CD4-positive, alpha-beta T cell treated with Interleukin-4 for 4 hours (primary cell): ENCODE results near the gene PRR33.
A peak's percentile ranks its signal among the peaks of the same experiment; 100 is the strongest.

Experiments used
- DNase-seq: peaks from one replicate; pipeline ENCODE4 v3.0.0-alpha.2; 2020

The PRR33 gene

GRCh38 chr11:1846453-1846932 is 45.2 kb downstream of the PRR33 start:
- DNase-seq, result no peak

- DNase-seq, result peak; percentile 52
Observed at GRCh38 chr11:1845561-1846452, 45.9 kb downstream of the PRR33 start.

GRCh38 chr11:1845095-1845429 is 46.6 kb downstream of the PRR33 start:
- no peak for DNase-seq

- peak; percentile 67 for DNase-seq
Observed at GRCh38 chr11:1844221-1845094, 47.2 kb downstream of the PRR33 start.

GRCh38 chr11:1843796-1844195 is 47.9 kb downstream of the PRR33 start:
- no peak for DNase-seq

GRCh38 chr11:1843098-1843473 is 48.6 kb downstream of the PRR33 start:
- no peak for DNase-seq

GRCh38 chr11:1842149-1843097 is 49.3 kb downstream of the PRR33 start:
- DNase-seq, result no peak

GRCh38 chr11:1841511-1842148 is 50.1 kb downstream of the PRR33 start:
- DNase-seq, result no peak

- DNase-seq, result no peak
Observed at GRCh38 chr11:1840780-1841480, 50.8 kb downstream of the PRR33 start.

- peak; percentile 24 for DNase-seq
Observed at GRCh38 chr11:1839924-1840779, 51.5 kb downstream of the PRR33 start.

- DNase-seq, result no peak
Observed at GRCh38 chr11:1839204-1839923, 52.3 kb downstream of the PRR33 start.

- no peak for DNase-seq
Observed at GRCh38 chr11:1838426-1839144, 53.1 kb downstream of the PRR33 start, which contains the start of gene TNNI2. Gene TNNI2 (plus strand): TSS chr11:1838981. CDS start chr11:1839697, 716 bp downstream.
